KMS-11 (cell line): ENCODE measurements around the gene SLC25A13.

Experiments
- H2AFZ ChIP-seq: fragments of 200-600 bp; sonication (generic); 2 replicates; pipeline ENCODE4 v1.6.1; 2016; ENCODE audit warnings: antibody characterized with exemption, mixed run types, low read depth
- H3K27ac ChIP-seq: fragments of 200-600 bp; sonication (generic); 2 replicates; pipeline ENCODE4 v1.6.1; 2016; ENCODE audit warnings: mild to moderate bottlenecking, mixed run types
- H3K27me3 ChIP-seq: fragments of 200-600 bp; sonication (generic); 2 replicates; pipeline ENCODE4 v1.6.1; 2017; ENCODE audit warnings: mild to moderate bottlenecking, low read depth, mixed run types, moderate library complexity; ENCODE audit not compliant: insufficient read depth
- H3K36me3 ChIP-seq: fragments of 200-600 bp; sonication (generic); 2 replicates; pipeline ENCODE4 v1.6.1; 2017; ENCODE audit warnings: mild to moderate bottlenecking, mixed run types; ENCODE audit not compliant: insufficient read depth
- H3K4me1 ChIP-seq: fragments of 200-600 bp; sonication (generic); 2 replicates; pipeline ENCODE4 v1.6.1; 2016; ENCODE audit warnings: mild to moderate bottlenecking, low read depth, mixed run types; ENCODE audit not compliant: poor library complexity, severe bottlenecking
- H3K4me2 ChIP-seq: fragments of 200-600 bp; sonication (generic); 2 replicates; pipeline ENCODE4 v1.7.0; 2016; ENCODE audit warnings: mild to moderate bottlenecking, mixed run types
- H3K4me3 ChIP-seq: fragments of 200-600 bp; sonication (generic); IDR thresholded peaks from 2 replicates; pipeline ENCODE4 v1.6.1; 2017; ENCODE audit warnings: low read depth, low read length, mixed read lengths; ENCODE audit not compliant: insufficient read depth
- H3K79me2 ChIP-seq: fragments of 200-600 bp; sonication (generic); 2 replicates; pipeline ENCODE4 v1.6.1; 2016; ENCODE audit warnings: low read depth, mixed run types; ENCODE audit not compliant: insufficient read depth
- H3K9ac ChIP-seq: fragments of 200-600 bp; sonication (generic); 2 replicates; pipeline ENCODE4 v1.6.1; 2016; ENCODE audit warnings: mild to moderate bottlenecking, mixed run types
- H4K20me1 ChIP-seq: fragments of 200-600 bp; sonication (generic); 2 replicates; pipeline ENCODE4 v1.6.1; 2016; ENCODE audit warnings: mild to moderate bottlenecking, mixed run types; ENCODE audit not compliant: insufficient read depth
- TF ChIP-seq, protein P1 (sequence below): fragments of 200-600 bp; sonication (generic); conservative IDR thresholded peaks from 2 replicates; pipeline ENCODE4 v1.6.1; 2017; ENCODE audit warnings: low read depth, mild to moderate bottlenecking, antibody characterized with exemption, low read length, moderate library complexity, mixed read lengths

SLC25A13 gene

DNA sequence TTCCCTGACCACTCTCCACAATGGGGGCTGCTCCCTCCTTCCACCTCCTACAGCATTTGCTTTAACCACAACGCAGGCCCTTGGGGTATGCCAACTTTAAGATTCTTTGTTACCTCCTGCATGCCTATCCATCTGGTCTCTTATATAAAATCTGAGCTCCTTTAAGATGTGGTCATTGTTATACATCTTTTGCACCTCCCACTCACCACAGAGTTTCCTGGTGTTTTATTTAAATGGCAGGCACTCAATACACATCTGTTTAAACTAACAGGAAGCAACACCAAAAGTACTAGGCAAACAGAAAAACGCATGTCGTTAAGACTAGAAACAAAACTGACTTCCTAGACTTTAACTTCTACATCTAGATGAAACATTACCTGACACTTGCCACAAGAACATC, 36.3 kb downstream of the SLC25A13 start:
- H3K9ac ChIP-seq = no peak overlapping the region
- H2AFZ ChIP-seq = no peak overlapping the region
- no peaks in the 10 kb centered on the region for H3K27me3 ChIP-seq
- no peaks in the 10 kb centered on the region for H4K20me1 ChIP-seq
- no peak overlapping the region for H3K4me2 ChIP-seq
- H3K27ac ChIP-seq = no peak overlapping the region
- no peak overlapping the region for H3K4me3 ChIP-seq
- H3K79me2 ChIP-seq = peaks cover 12% of the 10 kb centered on the region; the same call in 1 of the 2 replicates
- H3K36me3 ChIP-seq = no peaks in the 10 kb centered on the region
- TF ChIP-seq, protein P1, sequence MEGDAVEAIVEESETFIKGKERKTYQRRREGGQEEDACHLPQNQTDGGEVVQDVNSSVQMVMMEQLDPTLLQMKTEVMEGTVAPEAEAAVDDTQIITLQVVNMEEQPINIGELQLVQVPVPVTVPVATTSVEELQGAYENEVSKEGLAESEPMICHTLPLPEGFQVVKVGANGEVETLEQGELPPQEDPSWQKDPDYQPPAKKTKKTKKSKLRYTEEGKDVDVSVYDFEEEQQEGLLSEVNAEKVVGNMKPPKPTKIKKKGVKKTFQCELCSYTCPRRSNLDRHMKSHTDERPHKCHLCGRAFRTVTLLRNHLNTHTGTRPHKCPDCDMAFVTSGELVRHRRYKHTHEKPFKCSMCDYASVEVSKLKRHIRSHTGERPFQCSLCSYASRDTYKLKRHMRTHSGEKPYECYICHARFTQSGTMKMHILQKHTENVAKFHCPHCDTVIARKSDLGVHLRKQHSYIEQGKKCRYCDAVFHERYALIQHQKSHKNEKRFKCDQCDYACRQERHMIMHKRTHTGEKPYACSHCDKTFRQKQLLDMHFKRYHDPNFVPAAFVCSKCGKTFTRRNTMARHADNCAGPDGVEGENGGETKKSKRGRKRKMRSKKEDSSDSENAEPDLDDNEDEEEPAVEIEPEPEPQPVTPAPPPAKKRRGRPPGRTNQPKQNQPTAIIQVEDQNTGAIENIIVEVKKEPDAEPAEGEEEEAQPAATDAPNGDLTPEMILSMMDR = no peak
- H3K4me1 ChIP-seq = no peaks in the 10 kb centered on the region

DNA sequence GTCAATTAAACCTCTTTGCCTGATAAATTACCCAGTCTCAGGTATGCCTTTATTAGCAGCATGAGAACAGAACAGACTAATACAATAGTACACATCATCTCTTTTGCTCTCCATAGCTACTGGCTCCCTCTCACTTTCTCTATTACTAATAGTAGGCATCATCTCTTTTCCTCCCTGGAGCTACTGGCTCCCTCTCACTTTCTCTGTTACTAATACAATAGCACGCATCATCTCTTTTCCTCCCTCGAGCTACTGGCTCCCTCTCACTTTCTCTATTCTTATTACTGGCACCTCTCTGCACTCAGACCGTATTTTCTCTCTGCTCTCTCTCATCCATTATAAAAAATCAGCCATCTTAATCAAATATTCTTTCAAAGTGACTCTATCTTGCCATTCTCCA, 37.1 kb downstream of the SLC25A13 start:
- H3K79me2 ChIP-seq = peaks cover 13% of the 10 kb centered on the region; the same call in 1 of the 2 replicates
- H4K20me1 ChIP-seq = no peaks in the 10 kb centered on the region
- no peaks in the 10 kb centered on the region for H3K27me3 ChIP-seq
- H3K4me3 ChIP-seq = no peak overlapping the region
- no peaks in the 10 kb centered on the region for H3K36me3 ChIP-seq
- no peak overlapping the region for H2AFZ ChIP-seq
- H3K9ac ChIP-seq = no peak overlapping the region
- H3K4me2 ChIP-seq = no peak overlapping the region
- TF ChIP-seq, protein P1 = no peak
- no peak overlapping the region for H3K27ac ChIP-seq
- no peaks in the 10 kb centered on the region for H3K4me1 ChIP-seq

DNA sequence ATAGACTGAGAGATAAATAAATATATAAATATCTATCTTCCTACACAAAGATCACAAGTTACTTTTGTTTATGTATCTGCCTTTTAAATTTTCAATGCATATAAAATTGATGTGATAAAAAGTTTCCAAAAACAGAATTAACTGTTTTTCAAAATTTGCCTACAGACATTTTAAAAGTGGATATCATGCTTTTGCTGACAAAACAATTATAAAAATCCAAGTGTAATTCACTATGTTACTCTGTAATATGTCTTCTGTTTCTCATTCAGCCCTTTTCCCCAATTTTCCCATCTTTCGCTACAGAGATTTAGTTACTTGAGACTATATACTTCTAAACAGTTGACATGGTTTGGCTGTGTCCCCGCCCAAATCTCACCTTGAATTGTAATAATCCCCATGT, 37.7 kb downstream of the SLC25A13 start:
- Histone ChIP-seq H3K27me3 (no peaks in the 10 kb centered on the region), H2AFZ (no peak overlapping the region), H3K9ac (no peak overlapping the region), H3K79me2 (peaks cover 13% of the 10 kb centered on the region; the same call in 1 of the 2 replicates), H3K27ac (no peak overlapping the region), H3K4me3 (no peak overlapping the region), H3K4me2 (no peak overlapping the region), H3K4me1 (no peaks in the 10 kb centered on the region), H3K36me3 (no peaks in the 10 kb centered on the region), H4K20me1 (no peaks in the 10 kb centered on the region)
- TF ChIP-seq, protein P1 = no peak

DNA sequence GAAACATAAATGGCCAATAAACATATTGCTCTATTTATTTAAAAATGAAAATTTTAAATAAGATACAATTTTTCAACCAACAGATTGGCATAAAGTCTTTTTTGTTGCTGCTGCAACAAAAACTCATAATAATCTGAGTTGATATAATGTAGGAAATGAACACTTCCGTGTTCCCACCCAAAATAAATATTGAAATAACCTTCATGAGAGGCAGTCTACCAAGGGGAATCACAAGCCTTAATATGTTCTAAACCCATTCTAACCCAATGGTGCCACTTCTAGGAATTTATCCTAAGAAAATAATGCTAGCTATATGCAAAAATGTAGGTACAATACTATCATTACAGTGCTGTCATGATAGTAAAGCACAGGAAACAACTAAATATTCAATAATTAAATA, 39.1 kb downstream of the SLC25A13 start:
- no peak overlapping the region for H3K9ac ChIP-seq
- H3K4me3 ChIP-seq = no peak overlapping the region
- H4K20me1 ChIP-seq = no peaks in the 10 kb centered on the region
- H3K4me2 ChIP-seq = no peak overlapping the region
- TF ChIP-seq, protein P1 = no peak
- H3K79me2 ChIP-seq = peaks cover 5% of the 10 kb centered on the region; the same call in 1 of the 2 replicates
- H3K27ac ChIP-seq = no peak overlapping the region
- no peaks in the 10 kb centered on the region for H3K36me3 ChIP-seq
- H2AFZ ChIP-seq = no peak overlapping the region
- H3K27me3 ChIP-seq = no peaks in the 10 kb centered on the region
- H3K4me1 ChIP-seq = no peaks in the 10 kb centered on the region
